GM21619 (cell line): ENCODE data around the gene LRP1.

Source experiments
- ATAC-seq: cut with Tn5 transposase; IDR thresholded peaks from one replicate; pipeline ENCODE4 v1.9.1; 2021; ENCODE audit not compliant: unreplicated experiment

The LRP1 gene

DNA sequence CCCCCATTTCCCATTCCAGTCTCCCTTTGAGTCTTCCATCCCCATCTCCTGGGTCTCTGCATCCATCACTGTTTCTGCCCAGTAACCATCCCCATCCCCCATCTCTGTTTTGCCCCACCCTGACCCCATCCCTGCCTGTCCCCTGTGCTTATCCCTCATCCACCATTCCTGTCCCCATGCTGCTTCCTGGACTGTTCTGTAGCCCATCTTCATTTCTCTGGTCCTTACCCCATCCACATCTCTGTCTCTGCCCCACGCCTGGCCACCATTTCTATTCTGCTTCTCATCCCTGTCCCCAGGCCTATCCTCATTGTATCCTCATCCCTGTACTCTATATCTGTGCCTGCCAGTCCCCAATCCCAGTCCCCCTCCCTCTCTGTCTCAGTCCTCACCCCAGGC is 92.5 kb downstream of the LRP1 start:
- ATAC-seq, result no peak

GRCh38 chr12:57221169-57221917 is 93.1 kb downstream of the LRP1 start:
- ATAC-seq, result no peak

DNA sequence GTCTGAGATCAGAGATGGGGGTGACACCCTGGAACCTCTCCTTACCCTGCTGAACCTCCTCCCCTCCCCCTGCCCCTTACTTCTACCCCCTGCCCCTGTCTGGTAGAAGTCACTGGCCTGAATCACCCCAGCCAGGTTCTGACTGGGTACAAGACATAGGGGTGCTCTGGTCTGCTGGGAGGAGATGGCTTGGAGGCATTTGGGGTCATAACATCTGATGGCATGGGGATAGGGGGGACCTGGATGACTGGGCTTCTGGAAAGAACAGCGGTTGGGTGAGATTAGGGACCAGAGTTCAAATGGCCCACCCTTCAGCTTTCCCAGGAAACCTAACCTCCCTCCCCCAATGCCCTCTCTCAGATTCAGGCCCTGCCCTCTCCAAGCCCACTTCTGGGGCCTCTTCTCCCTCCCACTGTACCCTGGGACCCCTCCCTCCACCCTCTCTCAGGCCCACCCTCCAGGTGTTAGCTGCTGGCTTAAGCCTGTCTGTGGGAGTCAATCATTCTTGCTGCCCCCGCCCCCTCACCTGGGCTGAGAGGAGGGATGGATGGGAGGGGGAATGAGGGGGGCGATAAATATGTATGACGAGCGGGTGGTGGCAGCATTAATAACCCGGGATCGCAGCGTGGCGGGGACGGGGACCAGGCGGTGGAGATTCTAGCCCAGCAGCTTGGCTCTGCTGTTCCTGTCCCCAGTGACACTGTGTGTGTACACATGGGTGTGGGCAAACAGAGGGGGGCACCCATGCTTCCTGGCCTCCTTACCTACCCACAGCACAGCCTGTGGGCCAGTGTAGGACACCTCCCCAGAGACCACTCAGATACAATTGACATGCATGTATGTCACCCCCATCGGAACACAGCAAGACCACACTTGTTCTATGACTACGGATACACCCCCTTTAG is 94.3 kb downstream of the LRP1 start:
- ATAC-seq, result no peak

DNA sequence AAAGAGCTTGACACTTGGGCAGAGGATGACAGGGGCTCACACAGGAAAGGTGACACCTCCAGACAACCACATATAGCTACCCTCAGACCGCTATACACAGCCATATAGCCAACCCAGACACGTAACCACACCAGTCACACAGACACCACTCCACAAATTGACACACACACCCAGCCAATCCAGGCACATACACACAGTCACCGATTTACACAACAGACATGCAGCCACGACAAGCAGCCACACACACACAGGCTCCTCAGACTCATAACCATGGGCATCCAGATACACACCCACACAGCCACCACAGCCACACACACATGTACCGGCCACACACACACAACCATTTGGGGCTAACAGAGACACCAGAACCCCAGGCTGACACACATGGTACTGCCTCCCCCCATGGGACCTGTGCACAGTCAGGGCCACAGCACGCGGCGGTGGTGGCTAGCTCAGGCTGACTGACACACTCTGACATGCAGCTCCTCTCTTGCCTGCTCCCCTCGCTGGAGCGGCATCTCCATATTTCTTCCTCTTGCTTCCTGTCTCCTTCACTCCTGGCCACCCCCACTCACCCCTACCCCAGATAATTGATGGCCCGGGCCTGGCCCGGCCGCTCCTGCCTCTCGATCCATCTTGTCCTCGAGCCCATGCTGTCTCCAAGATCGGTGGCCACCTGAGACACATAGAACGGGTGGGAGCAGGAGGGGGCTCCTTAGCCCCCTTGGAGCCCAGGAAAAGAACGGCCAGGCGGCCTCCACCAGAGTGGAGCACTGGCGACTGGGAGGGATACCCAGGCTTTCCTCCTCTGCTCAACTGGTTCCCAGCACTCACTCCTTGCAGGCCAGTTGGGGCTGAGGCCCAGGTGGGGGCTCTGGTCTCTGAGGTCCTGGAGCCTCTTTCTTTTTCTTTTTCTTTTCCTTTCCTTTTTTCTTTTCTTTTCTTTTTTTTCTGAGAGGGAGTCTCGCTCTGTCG is 95.2 kb downstream of the LRP1 start:
- ATAC-seq, result no peak

DNA sequence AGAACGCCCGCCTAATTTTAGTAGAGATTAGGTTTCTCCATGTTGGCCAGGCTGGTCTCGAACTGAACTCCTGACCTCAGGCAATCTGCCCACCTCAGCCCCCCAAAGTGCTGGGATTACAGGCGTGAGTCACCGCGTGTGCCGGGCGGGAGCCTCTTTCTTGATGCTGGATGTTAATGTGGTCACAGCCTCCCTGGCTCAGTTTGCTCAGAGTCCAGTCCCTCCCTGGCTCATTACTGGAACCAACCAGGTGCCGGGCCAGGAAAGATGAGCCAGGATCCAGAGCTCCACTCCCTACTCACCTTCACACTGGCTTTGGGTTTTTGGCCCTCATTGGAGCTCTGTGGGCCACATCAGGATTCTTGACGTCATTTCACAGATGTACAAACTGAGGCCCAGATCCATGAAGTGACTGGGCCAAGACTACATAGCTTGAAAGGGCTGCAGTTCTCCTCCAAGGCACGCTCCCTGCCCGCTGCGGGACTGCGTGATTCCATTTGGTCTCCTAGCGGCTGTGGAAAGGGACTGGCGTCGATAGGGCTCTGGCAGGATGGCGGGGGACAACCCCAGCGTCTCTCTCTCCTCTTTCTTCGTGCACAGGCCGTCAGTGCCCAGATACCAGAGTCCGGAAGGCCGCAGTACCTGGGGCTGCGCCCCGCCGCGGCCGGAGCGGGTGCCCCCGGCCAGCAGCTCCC is 96.1 kb downstream of the LRP1 start:
- ATAC-seq, result no peak

DNA sequence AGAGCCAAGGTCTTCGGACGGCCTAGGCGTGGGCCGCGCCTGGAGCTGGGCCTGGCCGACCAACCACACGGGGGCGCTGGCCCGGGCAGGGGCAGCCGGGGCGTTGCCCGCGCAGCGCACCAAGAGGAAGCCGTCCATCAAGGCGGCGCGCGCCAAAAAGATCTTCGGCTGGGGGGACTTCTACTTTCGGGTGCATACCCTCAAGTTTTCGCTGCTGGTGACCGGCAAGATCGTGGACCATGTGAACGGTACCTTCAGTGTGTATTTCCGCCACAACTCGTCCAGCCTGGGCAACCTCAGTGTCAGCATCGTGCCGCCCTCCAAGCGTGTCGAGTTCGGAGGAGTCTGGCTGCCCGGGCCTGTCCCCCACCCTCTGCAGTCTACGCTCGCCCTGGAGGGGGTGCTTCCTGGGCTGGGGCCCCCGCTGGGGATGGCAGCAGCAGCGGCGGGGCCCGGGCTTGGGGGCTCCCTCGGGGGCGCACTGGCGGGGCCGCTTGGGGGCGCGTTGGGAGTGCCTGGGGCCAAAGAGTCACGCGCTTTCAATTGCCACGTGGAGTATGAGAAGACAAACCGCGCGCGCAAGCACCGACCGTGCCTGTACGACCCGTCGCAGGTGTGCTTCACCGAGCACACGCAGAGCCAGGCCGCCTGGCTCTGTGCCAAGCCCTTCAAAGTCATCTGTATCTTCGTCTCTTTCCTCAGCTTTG is 96.8 kb downstream of the LRP1 start:
- ATAC-seq, result no peak

DNA sequence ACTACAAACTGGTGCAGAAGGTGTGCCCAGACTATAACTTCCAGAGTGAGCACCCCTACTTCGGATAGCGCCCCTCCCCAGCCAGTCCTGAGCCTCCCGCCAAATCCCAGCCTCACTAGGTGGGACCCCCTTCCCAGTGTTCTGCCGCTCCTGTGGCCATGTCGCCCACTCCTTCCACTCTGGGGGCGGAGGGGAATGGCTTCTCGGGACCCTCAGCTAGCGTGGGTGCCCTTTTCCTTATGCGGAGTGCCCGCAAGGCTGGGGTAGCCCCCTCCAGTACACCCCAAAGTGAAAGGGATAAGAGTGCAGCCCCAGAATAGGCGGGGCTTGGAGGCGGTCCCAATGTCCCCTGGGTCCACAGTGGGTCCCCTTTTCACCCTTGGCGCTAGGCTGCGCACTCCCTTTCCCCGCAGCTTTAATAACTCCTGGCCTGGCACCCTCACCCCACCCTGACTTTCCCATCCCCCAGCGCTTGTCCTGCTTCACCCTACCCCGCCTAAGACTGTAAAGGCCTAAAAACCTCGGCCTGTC is 97.5 kb downstream of the LRP1 start:
- no peak for ATAC-seq

GRCh38 chr12:57226588-57227314 is 98.5 kb downstream of the LRP1 start:
- no peak for ATAC-seq

DNA sequence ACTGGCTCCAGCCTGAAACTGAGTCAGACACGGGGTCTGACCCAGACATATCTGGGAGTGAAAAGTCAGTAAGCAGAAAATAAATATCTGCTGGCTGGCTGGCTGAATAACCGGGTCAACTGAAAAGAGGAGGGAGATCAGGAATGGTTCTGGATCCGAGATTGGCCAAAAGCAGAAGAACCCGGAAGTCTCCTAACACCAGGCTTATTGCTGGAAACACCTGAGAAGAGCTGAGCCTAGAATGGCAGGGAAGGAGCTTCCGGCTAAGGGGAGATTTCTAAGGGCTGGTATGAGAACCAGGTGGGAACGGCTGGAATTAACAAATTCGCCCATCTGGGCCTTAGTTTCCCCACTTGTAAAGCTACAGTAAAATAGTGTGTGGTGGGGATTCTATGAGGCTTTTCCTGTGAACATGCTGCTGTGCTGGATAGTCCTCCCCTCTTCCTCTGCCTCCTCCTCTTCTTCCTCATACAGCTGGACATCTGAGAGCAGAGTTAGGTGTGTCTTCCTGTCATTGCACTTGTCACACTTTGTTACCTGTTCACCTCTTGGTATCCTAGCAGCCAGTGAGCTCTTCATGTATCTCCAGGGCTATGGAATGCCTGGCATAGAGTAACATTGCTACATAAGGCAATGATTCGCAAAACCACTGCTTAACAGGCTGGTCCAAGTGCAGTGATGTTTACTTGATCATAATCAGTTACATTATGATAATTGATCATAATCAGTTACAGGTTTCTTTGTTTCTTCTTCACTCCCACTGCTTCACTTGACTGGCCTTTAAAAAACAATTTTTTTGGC is 99.2 kb downstream of the LRP1 start:
- no peak for ATAC-seq

DNA sequence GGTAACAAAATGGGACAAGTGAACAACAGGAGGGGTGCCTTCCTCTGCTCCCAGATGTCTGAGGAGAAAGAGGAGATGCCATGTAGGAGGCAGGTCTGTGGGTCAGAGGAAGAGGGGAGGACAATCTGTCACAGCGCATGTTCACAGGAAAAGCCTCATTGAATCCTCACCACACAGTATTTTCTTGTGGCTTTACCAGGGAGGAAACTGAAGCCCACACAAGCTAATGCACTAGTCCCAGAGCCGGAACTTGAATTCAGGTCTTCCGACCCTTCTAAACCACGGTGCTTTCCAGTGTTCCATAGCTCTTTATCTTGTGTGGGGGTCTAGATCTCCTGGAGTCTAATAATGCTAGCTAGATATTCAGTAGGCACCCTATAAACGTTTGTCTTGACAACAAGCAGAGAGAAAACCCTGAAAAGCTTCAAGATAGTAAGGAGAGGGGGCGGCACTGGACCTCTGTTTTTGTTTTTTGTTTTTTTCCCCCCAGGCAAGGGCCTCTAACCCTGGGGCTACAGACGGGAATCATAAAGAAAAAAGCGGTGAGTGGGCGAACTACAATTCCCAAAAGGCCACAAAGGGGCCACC is 100.9 kb downstream of the LRP1 start:
- peak; percentile 17 for ATAC-seq

DNA sequence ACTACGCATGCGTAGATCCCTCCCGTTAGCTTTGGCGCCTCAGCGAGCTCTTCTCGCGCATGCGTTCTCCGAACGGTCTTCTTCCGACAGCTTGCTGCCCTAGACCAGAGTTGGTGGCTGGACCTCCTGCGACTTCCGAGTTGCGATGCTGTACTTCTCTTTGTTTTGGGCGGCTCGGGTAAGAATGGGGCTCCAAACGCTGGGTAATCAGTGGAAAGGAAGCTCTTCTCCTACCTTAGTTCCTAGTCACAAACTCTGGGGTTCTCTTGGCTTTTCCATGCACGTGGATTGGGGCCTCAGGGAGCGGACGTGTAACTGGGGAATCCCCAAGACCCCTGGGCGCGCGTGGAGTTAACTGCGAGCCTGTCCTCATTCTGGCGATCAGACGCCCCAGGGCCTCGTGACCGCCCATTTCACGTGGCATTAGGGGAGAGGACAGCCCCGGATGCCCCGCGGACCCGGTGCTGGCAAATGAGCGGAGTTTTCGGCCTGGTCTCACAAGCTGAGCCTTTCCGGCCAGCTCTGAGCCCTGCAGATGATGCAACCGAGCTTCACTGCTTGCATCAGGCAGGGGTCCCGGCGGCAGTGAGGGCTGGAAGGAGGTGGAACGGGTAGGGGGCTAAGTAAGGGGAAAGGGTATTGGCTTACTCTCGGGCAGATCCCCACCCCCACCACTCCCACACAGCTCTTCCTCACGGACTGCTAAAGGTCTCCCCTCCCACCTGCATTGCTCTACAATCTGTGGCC is 101.5 kb downstream of the LRP1 start, which contains the start of gene SHMT2:
Gene SHMT2, plus strand, starts transcription at position 78 of the 747 bp plus-strand sequence. Its CDS starts 68 bp downstream, at position 146.
- ATAC-seq, result peak; percentile 48

GRCh38 chr12:57230381-57231155 is 102.3 kb downstream of the LRP1 start:
- no peak for ATAC-seq

- no peak for ATAC-seq
These were observed 103.2 kb downstream of the LRP1 start for GRCh38 chr12:57231276-57232021.

DNA sequence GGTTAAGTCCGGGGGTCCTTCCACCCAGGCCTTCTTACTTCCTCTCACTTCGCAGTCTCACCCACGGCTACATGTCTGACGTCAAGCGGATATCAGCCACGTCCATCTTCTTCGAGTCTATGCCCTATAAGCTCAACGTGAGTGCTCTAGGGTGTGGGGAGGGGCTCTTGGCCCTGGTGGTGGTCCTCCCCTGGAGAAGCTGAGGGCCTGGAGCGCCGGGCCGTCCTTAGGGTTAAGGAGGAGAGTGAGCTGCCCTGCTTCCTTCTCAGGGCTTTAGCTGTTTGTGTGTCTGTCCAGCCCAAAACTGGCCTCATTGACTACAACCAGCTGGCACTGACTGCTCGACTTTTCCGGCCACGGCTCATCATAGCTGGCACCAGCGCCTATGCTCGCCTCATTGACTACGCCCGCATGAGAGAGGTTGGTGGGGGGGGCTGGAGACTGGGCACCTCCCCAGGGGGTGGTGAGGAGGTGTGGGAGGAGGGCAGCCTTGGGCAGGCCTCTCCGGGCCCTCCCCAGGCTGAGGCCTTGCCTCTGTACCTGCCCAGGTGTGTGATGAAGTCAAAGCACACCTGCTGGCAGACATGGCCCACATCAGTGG is 104.0 kb downstream of the LRP1 start:
- no peak for ATAC-seq
